SU-DHL-6 (cell line): Measurements from ENCODE around the gene ZNF580.

Source experiments
- EZH2phosphoT487 ChIP-seq: fragments of 200-600 bp; sonication (generic), shearing (Covaris generic); conservative IDR thresholded peaks from 2 replicates; pipeline ENCODE4 v1.6.1; 2018; ENCODE audit warnings: mild to moderate bottlenecking, antibody characterized with exemption, low read length, moderate library complexity, mixed read lengths
- TF ChIP-seq, protein P1 (sequence below): fragments of 200-600 bp; sonication (generic); IDR thresholded peaks from one replicate; pipeline ENCODE4 v1.5.1; 2017; ENCODE audit warnings: antibody characterized with exemption, mild to moderate bottlenecking, low read length, moderate library complexity; ENCODE audit not compliant: insufficient read depth, poor library complexity, severe bottlenecking

DNA sequence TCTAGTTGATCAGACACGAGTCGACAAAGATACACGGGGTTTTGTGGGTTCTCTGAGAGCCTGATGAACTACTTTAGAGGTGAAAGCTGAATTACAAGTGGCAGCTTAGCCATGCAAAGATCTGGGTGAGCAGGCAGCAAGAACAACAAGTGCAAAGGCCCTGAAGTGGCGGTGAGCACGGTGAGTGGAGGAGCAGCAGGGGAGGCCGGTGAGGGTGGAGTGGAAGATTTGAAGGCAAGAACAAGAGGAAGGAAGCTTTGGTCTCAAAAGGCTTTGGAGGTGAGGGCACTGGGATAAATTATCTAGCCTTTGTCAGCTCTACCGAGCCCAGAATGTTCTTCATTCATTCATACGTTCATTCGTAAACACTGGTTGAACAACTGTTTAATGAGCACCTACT, 34.0 kb upstream of the ZNF580 start:
- TF ChIP-seq, protein P1, sequence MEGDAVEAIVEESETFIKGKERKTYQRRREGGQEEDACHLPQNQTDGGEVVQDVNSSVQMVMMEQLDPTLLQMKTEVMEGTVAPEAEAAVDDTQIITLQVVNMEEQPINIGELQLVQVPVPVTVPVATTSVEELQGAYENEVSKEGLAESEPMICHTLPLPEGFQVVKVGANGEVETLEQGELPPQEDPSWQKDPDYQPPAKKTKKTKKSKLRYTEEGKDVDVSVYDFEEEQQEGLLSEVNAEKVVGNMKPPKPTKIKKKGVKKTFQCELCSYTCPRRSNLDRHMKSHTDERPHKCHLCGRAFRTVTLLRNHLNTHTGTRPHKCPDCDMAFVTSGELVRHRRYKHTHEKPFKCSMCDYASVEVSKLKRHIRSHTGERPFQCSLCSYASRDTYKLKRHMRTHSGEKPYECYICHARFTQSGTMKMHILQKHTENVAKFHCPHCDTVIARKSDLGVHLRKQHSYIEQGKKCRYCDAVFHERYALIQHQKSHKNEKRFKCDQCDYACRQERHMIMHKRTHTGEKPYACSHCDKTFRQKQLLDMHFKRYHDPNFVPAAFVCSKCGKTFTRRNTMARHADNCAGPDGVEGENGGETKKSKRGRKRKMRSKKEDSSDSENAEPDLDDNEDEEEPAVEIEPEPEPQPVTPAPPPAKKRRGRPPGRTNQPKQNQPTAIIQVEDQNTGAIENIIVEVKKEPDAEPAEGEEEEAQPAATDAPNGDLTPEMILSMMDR: no peak
- no peak for TF ChIP-seq EZH2phosphoT487
